ENCODE results near the gene ZNF587. TPM values are rescaled to one million over a fixed set of nuclear protein-coding genes. Genes with fewer than 3 reads are reported as not detected.
"Not testable (repeated sequence)": the region's sequence is repeated elsewhere in the genome, so short reads cannot be mapped to it uniquely, and the experiment has no call there.

Gene ZNF587
- total RNA-seq, 2 experiments from 2014 or later: 34.9 to 36.2 TPM

GRCh38 chr19:57872450-57872849, 22.8 kb downstream of the ZNF587 start:
- H3K36me3 Mint-ChIP-seq (ENCODE audit: low read depth): peaks cover 79% of the 10 kb centered on the region
- DNase-seq: no peak
- no peak overlapping the region for H3K4me3 Mint-ChIP-seq
- H3K27me3 Mint-ChIP-seq: no peaks in the 10 kb centered on the region
- no peaks in the 10 kb centered on the region for H3K4me1 Mint-ChIP-seq
- POLR2A ChIA-PET: no interaction called here
- CTCF ChIA-PET: no interaction called here
- no peak overlapping the region for H3K27ac Mint-ChIP-seq
- H3K9me3 Mint-ChIP-seq: peaks cover 67% of the 10 kb centered on the region

DNA sequence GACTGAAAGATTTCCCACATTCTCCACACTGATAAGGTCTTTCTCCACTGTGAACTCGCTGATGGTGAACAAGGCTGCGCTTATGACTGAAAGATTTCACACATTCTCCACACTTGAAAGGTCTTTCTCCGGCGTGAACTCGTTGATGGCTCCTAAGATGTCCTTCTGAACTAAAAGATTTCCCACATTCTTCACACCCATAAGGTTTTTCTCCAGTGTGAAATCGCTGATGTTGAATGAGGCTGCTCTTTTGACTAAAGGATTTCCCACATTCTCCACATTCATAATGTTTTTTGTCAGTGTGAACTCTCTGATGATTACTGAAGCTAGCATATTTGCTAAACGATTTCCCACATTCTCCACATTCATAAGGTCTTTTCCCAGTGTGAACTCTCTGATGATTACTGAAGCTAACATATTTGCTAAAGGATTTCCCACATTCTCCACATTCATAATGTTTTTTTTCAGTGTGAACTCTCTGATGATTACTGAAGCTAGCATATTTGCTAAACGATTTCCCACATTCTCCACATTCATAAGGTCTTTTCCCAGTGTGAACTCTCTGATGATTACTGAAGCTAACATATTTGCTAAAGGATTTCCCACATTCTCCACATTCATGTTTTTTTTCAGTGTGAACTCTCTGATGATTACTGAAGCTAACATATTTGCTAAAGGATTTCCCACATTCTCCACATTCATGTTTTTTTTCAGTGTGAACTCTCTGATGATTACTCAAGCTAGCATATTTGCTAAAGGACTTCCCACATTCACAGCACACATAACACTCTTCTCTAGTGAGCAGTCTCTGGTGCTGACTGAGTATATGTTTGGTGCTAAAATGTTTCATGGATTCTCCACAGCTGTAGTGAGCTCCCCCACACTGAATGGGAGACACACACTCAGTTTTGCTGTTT, 24.5 kb downstream of the ZNF587 start:
- DNase-seq, H3K4me1 Mint-ChIP-seq, CTCF ChIA-PET, H3K27ac Mint-ChIP-seq, H3K4me3 Mint-ChIP-seq, H3K27me3 Mint-ChIP-seq, POLR2A ChIA-PET: not testable (repeated sequence)
- peaks cover 67% of the 10 kb centered on the region for H3K9me3 Mint-ChIP-seq
- peaks cover 79% of the 10 kb centered on the region for H3K36me3 Mint-ChIP-seq (ENCODE audit: low read depth)

GRCh38 chr19:57886046-57886445, 36.4 kb downstream of the ZNF587 start:
- Mint-ChIP-seq H3K27me3 (no peaks in the 10 kb centered on the region), H3K27ac (no peak overlapping the region), H3K9me3 (peaks cover 48% of the 10 kb centered on the region), H3K4me3 (no peak overlapping the region), H3K36me3 (ENCODE audit: low read depth) (peaks cover 67% of the 10 kb centered on the region), H3K4me1 (peaks cover 19% of the 10 kb centered on the region)
- ChIA-PET CTCF (no interaction called here), POLR2A (no interaction called here)
- no peak for DNase-seq

- peaks cover 71% of the 10 kb centered on the region for H3K36me3 Mint-ChIP-seq (ENCODE audit: low read depth)
- CTCF ChIA-PET: no interaction called here
- POLR2A ChIA-PET: interaction anchor here (0.8 to 1.2 kb wide), 3 partner anchors 29 to 132 kb away, joined by 3 to 5 read pairs (median 4); partner anchors contain the start of genes ZNF417 and ZNF587
- no peak for DNase-seq
- no peak overlapping the region for H3K27ac Mint-ChIP-seq
- H3K27me3 Mint-ChIP-seq: no peaks in the 10 kb centered on the region
- peak overlapping the region; percentile 79 for H3K4me3 Mint-ChIP-seq
- H3K9me3 Mint-ChIP-seq: peaks cover 51% of the 10 kb centered on the region
- peaks cover 19% of the 10 kb centered on the region for H3K4me1 Mint-ChIP-seq
These were observed 37.7 kb downstream of the ZNF587 start for GRCh38 chr19:57887195-57887941.

GRCh38 chr19:57888107-57888559, 38.5 kb downstream of the ZNF587 start:
- Mint-ChIP-seq H3K4me3 (peak overlapping the region; percentile 79), H3K9me3 (peaks cover 46% of the 10 kb centered on the region), H3K27ac (peak overlapping the region; percentile 31), H3K36me3 (ENCODE audit: low read depth) (peaks cover 64% of the 10 kb centered on the region), H3K27me3 (no peaks in the 10 kb centered on the region), H3K4me1 (peaks cover 19% of the 10 kb centered on the region)
- no peak for DNase-seq
- ChIA-PET CTCF (no interaction called here), POLR2A (interaction anchor here (0.8 to 1.2 kb wide), 4 partner anchors 29 to 255 kb away, joined by 3 to 5 read pairs (median 4); partner anchors contain the start of genes ZNF211, ZNF417 and ZNF587)

DNA sequence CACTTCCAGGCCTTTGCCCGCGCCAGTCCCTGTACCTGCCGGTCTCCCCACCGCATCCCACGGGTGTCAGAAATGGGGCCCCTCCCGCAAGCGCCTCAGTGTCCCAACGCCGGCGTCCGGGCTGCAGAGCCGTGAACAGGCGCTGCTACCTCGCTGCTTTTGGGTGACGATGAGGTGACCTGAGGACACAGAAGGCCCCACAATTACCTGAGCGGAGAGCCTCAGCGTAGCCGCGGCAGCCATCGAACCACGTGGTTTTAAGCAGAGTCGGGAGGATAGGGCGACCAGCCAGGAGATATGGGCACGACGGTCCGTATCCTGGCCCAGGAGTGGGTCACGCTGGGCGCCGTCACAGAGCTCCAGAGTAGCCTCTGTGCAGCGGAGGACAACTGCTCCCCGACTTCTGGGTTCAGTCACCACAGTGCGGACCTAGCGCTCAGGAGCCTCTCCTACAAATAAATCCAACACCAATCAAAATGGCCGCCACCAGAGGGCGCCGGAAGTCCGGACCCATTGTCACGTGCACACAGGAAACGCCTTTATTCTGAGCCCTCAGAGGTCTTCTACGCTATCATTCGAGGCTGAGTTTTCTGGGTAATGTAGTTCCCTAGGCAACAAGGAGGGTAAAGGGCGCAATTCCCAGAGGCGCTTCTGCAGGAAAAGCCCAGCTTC, 39.0 kb downstream of the ZNF587 start, which contains the start of gene ZNF814:
ZNF814 (minus strand) TSS at position 478 of the 672 bp plus-strand sequence; CDS start at position 243, 235 bp downstream.
- CTCF ChIA-PET: no interaction called here
- peak within 1 kb of the TSS; percentile 79 for H3K4me3 Mint-ChIP-seq
- H3K9me3 Mint-ChIP-seq: peaks cover 46% of the 10 kb centered on the region
- H3K27me3 Mint-ChIP-seq: no peaks in the 10 kb centered on the region
- H3K36me3 Mint-ChIP-seq (ENCODE audit: low read depth): peaks cover 59% of the 10 kb centered on the region
- peak within 1 kb of the TSS; percentile 31 for H3K27ac Mint-ChIP-seq
- DNase-seq: peak; percentile 80
- POLR2A ChIA-PET: interaction anchor here (0.8 to 1.2 kb wide), 4 partner anchors 28 to 256 kb away, joined by 3 to 5 read pairs (median 4); partner anchors contain the start of genes ZNF211, ZNF417 and ZNF587
- H3K4me1 Mint-ChIP-seq: peaks cover 19% of the 10 kb centered on the region

- H3K4me3 Mint-ChIP-seq, DNase-seq, POLR2A ChIA-PET, CTCF ChIA-PET, H3K27ac Mint-ChIP-seq, H3K27me3 Mint-ChIP-seq: not testable (repeated sequence)
- peaks cover 19% of the 10 kb centered on the region for H3K4me1 Mint-ChIP-seq
- peaks cover 40% of the 10 kb centered on the region for H3K36me3 Mint-ChIP-seq (ENCODE audit: low read depth)
- H3K9me3 Mint-ChIP-seq: peaks cover 39% of the 10 kb centered on the region
These were observed 41.0 kb downstream of the ZNF587 start for GRCh38 chr19:57890706-57891105.

DNA sequence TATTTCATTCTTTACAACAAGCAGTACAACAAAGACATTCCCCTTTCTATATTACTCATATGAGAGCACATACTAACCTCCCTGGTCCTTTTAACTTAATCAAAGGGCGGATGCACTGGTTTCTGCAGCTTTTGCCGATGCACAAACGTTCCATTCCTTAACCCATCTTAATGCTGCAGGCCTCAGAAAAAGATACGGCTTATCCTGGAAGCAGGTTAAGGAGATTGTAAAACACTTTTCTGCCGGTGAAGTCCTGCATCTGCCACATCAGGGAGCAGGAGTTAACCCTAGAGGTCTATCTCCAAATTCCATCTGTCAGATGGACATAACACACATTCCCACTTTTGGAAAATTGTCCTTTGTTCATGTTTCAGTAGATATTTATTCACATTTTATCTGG, 50.7 kb downstream of the ZNF587 start:
- H3K27ac Mint-ChIP-seq: no peak overlapping the region
- H3K4me1 Mint-ChIP-seq: no peaks in the 10 kb centered on the region
- no peaks in the 10 kb centered on the region for H3K27me3 Mint-ChIP-seq
- H3K9me3 Mint-ChIP-seq: peaks cover 36% of the 10 kb centered on the region
- CTCF ChIA-PET: interaction anchor here (1.5 kb wide), 1 partner anchor 16 kb away, joined by 3 read pairs; the partner anchor contains the start of gene ZNF417
- no peak for DNase-seq
- H3K4me3 Mint-ChIP-seq: no peak overlapping the region
- H3K36me3 Mint-ChIP-seq (ENCODE audit: low read depth): peaks cover 26% of the 10 kb centered on the region
- POLR2A ChIA-PET: no interaction called here

GRCh38 chr19:57903618-57904184, 54.0 kb downstream of the ZNF587 start:
- Mint-ChIP-seq H3K36me3 (ENCODE audit: low read depth) (peaks cover 52% of the 10 kb centered on the region), H3K4me1 (no peaks in the 10 kb centered on the region), H3K9me3 (peaks cover 49% of the 10 kb centered on the region), H3K27ac (no peak overlapping the region), H3K27me3 (no peaks in the 10 kb centered on the region), H3K4me3 (no peak overlapping the region)
- ChIA-PET CTCF (no interaction called here), POLR2A (no interaction called here)
- no peak for DNase-seq

DNA sequence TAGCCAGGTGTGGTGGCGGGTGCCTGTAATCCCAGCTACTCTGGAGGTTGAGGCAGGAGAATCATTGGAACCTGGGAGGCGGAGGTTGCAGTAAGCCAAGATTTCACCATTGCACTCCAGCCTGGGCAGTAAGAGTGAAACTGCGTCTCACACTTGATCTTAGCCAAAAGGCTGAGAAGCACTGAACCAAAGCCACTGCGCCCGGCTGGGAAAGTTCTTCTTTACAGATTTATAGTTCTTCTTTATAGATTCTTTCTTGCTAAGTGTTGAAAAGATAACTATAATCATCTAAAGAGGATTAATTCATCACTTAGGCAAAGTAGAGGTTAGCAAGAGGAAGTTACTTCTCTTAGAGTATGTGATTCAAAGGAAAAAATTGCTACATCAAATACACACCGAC, 55.6 kb downstream of the ZNF587 start:
- Mint-ChIP-seq H3K27me3 (no peaks in the 10 kb centered on the region), H3K36me3 (ENCODE audit: low read depth) (peaks cover 64% of the 10 kb centered on the region), H3K4me3 (no peak overlapping the region), H3K4me1 (no peaks in the 10 kb centered on the region), H3K27ac (no peak overlapping the region), H3K9me3 (peaks cover 53% of the 10 kb centered on the region)
- ChIA-PET CTCF (no interaction called here), POLR2A (no interaction called here)
- DNase-seq: no peak

DNA sequence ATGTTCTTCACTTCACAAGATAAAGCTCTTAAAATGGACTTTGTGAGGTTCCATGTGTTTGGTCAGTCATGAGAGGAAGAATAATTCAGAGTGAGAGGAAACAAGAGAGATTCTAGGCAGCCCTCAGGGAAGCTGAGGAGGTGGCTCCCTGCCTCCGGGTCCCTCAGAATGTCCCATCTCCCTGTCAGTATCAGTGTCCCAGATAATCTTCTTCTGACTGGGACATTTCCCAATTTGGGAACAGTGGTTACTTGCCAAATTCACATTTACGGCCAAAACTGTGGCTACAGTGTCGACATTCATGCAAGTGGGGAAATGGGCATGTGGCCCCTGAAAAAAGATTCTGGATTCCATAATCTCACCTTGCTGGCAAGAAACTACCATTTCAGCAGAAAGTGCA, 57.7 kb downstream of the ZNF587 start:
- Mint-ChIP-seq H3K36me3 (ENCODE audit: low read depth) (peaks cover 75% of the 10 kb centered on the region), H3K9me3 (peaks cover 57% of the 10 kb centered on the region), H3K27me3 (no peaks in the 10 kb centered on the region), H3K4me3 (no peak overlapping the region), H3K4me1 (peaks cover 1% of the 10 kb centered on the region), H3K27ac (no peak overlapping the region)
- POLR2A ChIA-PET: no interaction called here
- CTCF ChIA-PET: interaction anchor here (0.6 kb wide), 1 partner anchor 9 kb away, joined by 3 read pairs; the partner anchor contains the start of gene ZNF417
- DNase-seq: no peak

DNA sequence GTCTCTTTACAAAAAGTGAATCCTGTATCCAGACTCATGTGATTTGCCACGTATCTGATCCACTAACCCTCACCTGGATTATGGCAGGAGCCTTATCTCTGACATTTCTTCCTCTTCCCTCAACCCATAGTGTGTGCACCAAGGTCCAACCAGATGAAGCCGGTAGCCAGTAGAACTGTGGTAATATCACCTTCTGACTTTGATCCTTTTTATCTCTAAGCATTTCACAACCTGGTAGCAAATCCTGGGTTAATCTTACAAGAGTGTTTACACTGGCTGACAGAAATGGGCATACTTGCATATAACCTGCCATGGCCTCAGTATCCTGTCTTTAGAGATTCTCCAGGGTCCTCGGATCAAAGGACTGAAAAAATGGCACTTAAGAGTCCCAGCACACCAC, 64.9 kb downstream of the ZNF587 start:
- Mint-ChIP-seq H3K27me3 (no peaks in the 10 kb centered on the region), H3K4me1 (peaks cover 31% of the 10 kb centered on the region), H3K9me3 (peaks cover 49% of the 10 kb centered on the region), H3K4me3 (peak overlapping the region; percentile 47), H3K36me3 (ENCODE audit: low read depth) (peaks cover 75% of the 10 kb centered on the region), H3K27ac (no peak overlapping the region)
- CTCF ChIA-PET: no interaction called here
- POLR2A ChIA-PET: no interaction called here
- no peak for DNase-seq

Measured in activated CD4-positive, alpha-beta memory T cell treated with anti-CD3 and anti-CD28 coated beads, Interleukin-2, amount 10 ng/mL, durations not matched to agents 7 days and 5 days (primary cell).